ENCODE data around the gene RNF32. TPM values are rescaled to one million over a fixed set of nuclear protein-coding genes. Genes with fewer than 3 reads are reported as not detected.
"Not testable (repeated sequence)": the region's sequence is repeated elsewhere in the genome, so short reads cannot be mapped to it uniquely, and the experiment has no call there.

RNF32 gene
- total RNA-seq, 1 donor from 2014 or later, result 1.6 TPM

DNA sequence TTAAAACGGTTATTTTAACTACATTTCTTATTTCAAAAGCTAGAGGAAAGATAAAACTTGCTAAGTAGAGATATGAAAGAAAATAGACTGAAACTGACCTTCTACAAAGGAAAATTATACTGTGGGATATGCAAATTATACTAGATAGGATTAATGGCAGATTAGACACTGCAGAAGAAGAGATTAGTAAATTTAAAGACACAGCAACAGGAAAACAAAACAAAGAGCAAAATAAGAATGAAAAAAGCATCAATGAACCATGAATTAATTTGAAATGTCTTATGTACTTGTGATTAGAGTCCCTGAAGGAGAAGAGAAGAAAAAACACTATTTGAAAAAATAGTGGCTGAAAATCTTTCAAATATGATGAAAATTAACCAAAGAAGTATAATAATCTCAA is 52.3 kb downstream of the RNF32 start:
- Histone ChIP-seq H3K79me2 (ENCODE audit: insufficient read depth, low read length) (no peaks in the 10 kb centered on the region), H3K9ac (ENCODE audit: low read length) (no peak overlapping the region), H2AFZ (ENCODE audit: low read depth, low read length) (no peak overlapping the region), H3K27me3 (ENCODE audit: insufficient read depth, low read length) (no peaks in the 10 kb centered on the region), H4K20me1 (ENCODE audit: insufficient read depth, low read length) (no peaks in the 10 kb centered on the region), H3K4me2 (ENCODE audit: low read length) (no peak overlapping the region), H3K4me1 (ENCODE audit: insufficient read depth, low read length) (no peaks in the 10 kb centered on the region), H3K27ac (ENCODE audit: low read depth, low read length) (no peak overlapping the region), H3K9me3 (ENCODE audit: insufficient read depth, low read depth, low read length) (no peaks in the 10 kb centered on the region), H3K4me3 (ENCODE audit: insufficient read depth, low read depth, low read length) (no peak overlapping the region), H3K36me3 (ENCODE audit: insufficient read depth, low read length) (no peaks in the 10 kb centered on the region)
- Mint-ChIP-seq H3K27me3 (ENCODE audit: low read depth, unreplicated experiment) (no peaks in the 10 kb centered on the region), H3K4me1 (ENCODE audit: low read depth, unreplicated experiment) (no peaks in the 10 kb centered on the region), H3K9me3 (ENCODE audit: unreplicated experiment) (peaks cover 13% of the 10 kb centered on the region), H3K4me3 (ENCODE audit: unreplicated experiment) (no peak overlapping the region), H3K27ac (ENCODE audit: unreplicated experiment) (no peak overlapping the region), H3K36me3 (ENCODE audit: low read depth, unreplicated experiment) (peaks cover 23% of the 10 kb centered on the region)
- TF ChIP-seq, protein P1, sequence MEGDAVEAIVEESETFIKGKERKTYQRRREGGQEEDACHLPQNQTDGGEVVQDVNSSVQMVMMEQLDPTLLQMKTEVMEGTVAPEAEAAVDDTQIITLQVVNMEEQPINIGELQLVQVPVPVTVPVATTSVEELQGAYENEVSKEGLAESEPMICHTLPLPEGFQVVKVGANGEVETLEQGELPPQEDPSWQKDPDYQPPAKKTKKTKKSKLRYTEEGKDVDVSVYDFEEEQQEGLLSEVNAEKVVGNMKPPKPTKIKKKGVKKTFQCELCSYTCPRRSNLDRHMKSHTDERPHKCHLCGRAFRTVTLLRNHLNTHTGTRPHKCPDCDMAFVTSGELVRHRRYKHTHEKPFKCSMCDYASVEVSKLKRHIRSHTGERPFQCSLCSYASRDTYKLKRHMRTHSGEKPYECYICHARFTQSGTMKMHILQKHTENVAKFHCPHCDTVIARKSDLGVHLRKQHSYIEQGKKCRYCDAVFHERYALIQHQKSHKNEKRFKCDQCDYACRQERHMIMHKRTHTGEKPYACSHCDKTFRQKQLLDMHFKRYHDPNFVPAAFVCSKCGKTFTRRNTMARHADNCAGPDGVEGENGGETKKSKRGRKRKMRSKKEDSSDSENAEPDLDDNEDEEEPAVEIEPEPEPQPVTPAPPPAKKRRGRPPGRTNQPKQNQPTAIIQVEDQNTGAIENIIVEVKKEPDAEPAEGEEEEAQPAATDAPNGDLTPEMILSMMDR (IDR thresholded peaks at IDR 0.05; ENCODE audit: insufficient read depth, low read depth, low read length), result no peak
- no peak for TF ChIP-seq EZH2 (IDR thresholded peaks at IDR 0.05; ENCODE audit: insufficient read depth, low read length)
- no peak for FAIRE-seq
- DNase-seq (ENCODE audit: low read depth), result no peak

DNA sequence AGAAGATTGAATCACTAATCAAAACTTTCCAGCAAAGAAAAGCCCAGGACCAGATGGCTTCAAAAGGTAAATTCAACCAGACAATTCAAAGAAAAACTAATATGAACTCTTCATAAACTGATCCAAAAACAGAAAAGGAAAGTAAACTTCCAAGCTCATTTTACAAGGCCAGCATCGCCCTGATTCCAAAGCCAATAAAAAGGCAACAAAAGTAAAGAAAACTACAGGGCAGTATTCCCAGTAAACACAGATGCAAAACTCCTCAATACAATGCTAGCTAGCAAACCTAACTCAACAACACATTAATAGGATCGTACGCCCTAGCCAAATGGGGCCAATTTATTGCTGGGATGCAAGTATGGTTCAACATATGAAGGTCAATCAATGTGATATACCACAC is 53.1 kb downstream of the RNF32 start:
- DNase-seq (ENCODE audit: low read depth), result no peak
- H3K36me3 ChIP-seq (ENCODE audit: insufficient read depth, low read length), result no peaks in the 10 kb centered on the region
- H3K9me3 ChIP-seq (ENCODE audit: insufficient read depth, low read depth, low read length), result no peaks in the 10 kb centered on the region
- H3K4me1 ChIP-seq (ENCODE audit: insufficient read depth, low read length), result no peaks in the 10 kb centered on the region
- FAIRE-seq, result no peak
- Mint-ChIP-seq H3K4me1 (ENCODE audit: low read depth, unreplicated experiment) (no peaks in the 10 kb centered on the region), H3K4me3 (ENCODE audit: unreplicated experiment) (no peak overlapping the region), H3K27me3 (ENCODE audit: low read depth, unreplicated experiment) (no peaks in the 10 kb centered on the region), H3K27ac (ENCODE audit: unreplicated experiment) (no peak overlapping the region), H3K9me3 (ENCODE audit: unreplicated experiment) (peaks cover 16% of the 10 kb centered on the region), H3K36me3 (ENCODE audit: low read depth, unreplicated experiment) (peaks cover 24% of the 10 kb centered on the region)
- H3K4me2 ChIP-seq (ENCODE audit: low read length), result no peak overlapping the region
- H3K27me3 ChIP-seq (ENCODE audit: insufficient read depth, low read length), result no peaks in the 10 kb centered on the region
- TF ChIP-seq, protein P1 (IDR thresholded peaks at IDR 0.05; ENCODE audit: insufficient read depth, low read depth, low read length), result no peak
- TF ChIP-seq EZH2 (IDR thresholded peaks at IDR 0.05; ENCODE audit: insufficient read depth, low read length), result no peak
- no peaks in the 10 kb centered on the region for H4K20me1 ChIP-seq (ENCODE audit: insufficient read depth, low read length)
- H3K4me3 ChIP-seq (ENCODE audit: insufficient read depth, low read depth, low read length), result no peak overlapping the region
- no peak overlapping the region for H2AFZ ChIP-seq (ENCODE audit: low read depth, low read length)
- H3K27ac ChIP-seq (ENCODE audit: low read depth, low read length), result no peak overlapping the region
- no peak overlapping the region for H3K9ac ChIP-seq (ENCODE audit: low read length)
- H3K79me2 ChIP-seq (ENCODE audit: insufficient read depth, low read length), result no peaks in the 10 kb centered on the region

DNA sequence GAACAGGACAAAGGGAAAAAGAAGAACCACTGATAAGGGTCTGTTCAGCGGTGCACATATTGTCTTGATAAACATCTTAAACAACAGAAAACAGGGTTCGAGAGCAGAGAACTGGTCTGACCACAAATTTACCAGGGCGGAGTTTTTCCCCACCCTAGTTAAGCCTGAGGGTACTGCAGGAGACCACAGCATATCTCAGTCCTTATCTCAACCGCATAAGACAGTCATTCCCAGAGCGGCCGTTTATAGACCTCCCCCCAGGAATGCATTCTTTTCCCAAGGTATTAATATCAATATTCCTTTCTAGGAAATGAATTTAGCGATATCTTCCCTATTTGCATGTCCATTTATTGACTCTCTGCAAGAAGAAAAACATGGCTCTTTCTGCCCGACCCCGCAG is 56.7 kb downstream of the RNF32 start:
- DNase-seq (ENCODE audit: low read depth); H3K27ac ChIP-seq (ENCODE audit: low read depth, low read length); H4K20me1 ChIP-seq (ENCODE audit: insufficient read depth, low read length); H2AFZ ChIP-seq (ENCODE audit: low read depth, low read length); H3K27me3 ChIP-seq (ENCODE audit: insufficient read depth, low read length); FAIRE-seq; H3K79me2 ChIP-seq (ENCODE audit: insufficient read depth, low read length); H3K4me1 Mint-ChIP-seq (ENCODE audit: low read depth, unreplicated experiment); H3K9ac ChIP-seq (ENCODE audit: low read length); H3K36me3 ChIP-seq (ENCODE audit: insufficient read depth, low read length); H3K9me3 ChIP-seq (ENCODE audit: insufficient read depth, low read depth, low read length); H3K27me3 Mint-ChIP-seq (ENCODE audit: low read depth, unreplicated experiment); H3K4me2 ChIP-seq (ENCODE audit: low read length); H3K27ac Mint-ChIP-seq (ENCODE audit: unreplicated experiment); H3K4me1 ChIP-seq (ENCODE audit: insufficient read depth, low read length); H3K4me3 ChIP-seq (ENCODE audit: insufficient read depth, low read depth, low read length); H3K4me3 Mint-ChIP-seq (ENCODE audit: unreplicated experiment): not testable (repeated sequence)
- peaks cover 36% of the 10 kb centered on the region for H3K36me3 Mint-ChIP-seq (ENCODE audit: low read depth, unreplicated experiment)
- peaks cover 21% of the 10 kb centered on the region for H3K9me3 Mint-ChIP-seq (ENCODE audit: unreplicated experiment)

DNA sequence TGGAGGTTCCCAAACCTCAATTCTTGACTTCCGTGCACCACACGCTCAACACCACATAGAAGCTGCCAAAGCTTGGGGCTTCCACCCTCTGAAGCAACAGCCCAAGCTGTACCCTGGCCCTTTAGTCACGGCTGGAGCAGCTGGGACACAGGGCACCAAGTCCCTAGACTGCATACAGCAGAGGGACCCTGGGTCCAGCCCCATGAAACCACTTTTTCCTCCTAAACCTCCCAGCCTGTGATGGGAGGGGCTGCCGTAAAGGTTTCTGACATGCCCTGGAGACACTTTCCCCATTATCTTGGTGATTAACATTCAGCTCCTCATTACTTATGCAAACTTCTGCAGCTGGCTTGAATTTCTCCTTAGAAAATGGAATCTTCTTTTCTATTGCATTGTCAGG is 57.9 kb downstream of the RNF32 start:
- H3K4me2 ChIP-seq (ENCODE audit: low read length); H3K27ac ChIP-seq (ENCODE audit: low read depth, low read length); H3K9me3 ChIP-seq (ENCODE audit: insufficient read depth, low read depth, low read length); H3K9ac ChIP-seq (ENCODE audit: low read length); H3K4me1 Mint-ChIP-seq (ENCODE audit: low read depth, unreplicated experiment); FAIRE-seq; H3K4me3 ChIP-seq (ENCODE audit: insufficient read depth, low read depth, low read length); H4K20me1 ChIP-seq (ENCODE audit: insufficient read depth, low read length); DNase-seq (ENCODE audit: low read depth); H2AFZ ChIP-seq (ENCODE audit: low read depth, low read length); H3K79me2 ChIP-seq (ENCODE audit: insufficient read depth, low read length); H3K4me3 Mint-ChIP-seq (ENCODE audit: unreplicated experiment); H3K27ac Mint-ChIP-seq (ENCODE audit: unreplicated experiment); H3K27me3 ChIP-seq (ENCODE audit: insufficient read depth, low read length); H3K27me3 Mint-ChIP-seq (ENCODE audit: low read depth, unreplicated experiment); H3K4me1 ChIP-seq (ENCODE audit: insufficient read depth, low read length); H3K36me3 ChIP-seq (ENCODE audit: insufficient read depth, low read length): not testable (repeated sequence)
- peaks cover 21% of the 10 kb centered on the region for H3K9me3 Mint-ChIP-seq (ENCODE audit: unreplicated experiment)
- peaks cover 40% of the 10 kb centered on the region for H3K36me3 Mint-ChIP-seq (ENCODE audit: low read depth, unreplicated experiment)

DNA sequence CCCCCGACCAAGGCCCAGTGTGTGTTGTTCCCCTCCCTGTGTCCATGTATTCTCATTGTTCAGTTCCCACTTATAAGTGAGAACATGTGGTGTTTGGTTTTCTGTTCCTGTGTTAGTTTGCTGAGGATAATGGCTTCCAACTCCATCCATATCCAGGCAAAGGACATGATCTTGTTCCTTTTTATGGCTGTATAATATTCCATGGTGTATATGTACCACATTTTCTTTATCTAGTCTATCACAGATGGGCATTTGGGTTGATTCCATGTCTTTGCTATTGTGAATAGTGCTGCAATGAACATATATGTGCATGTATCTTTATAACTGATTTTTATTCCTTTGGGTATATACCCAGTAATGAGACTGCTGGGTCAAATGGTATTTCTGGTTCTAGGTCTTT is 61.2 kb downstream of the RNF32 start:
- not testable (repeated sequence) for H3K27ac Mint-ChIP-seq (ENCODE audit: unreplicated experiment); H3K4me3 ChIP-seq (ENCODE audit: insufficient read depth, low read depth, low read length); H2AFZ ChIP-seq (ENCODE audit: low read depth, low read length); H3K4me2 ChIP-seq (ENCODE audit: low read length); FAIRE-seq; H3K4me1 Mint-ChIP-seq (ENCODE audit: low read depth, unreplicated experiment); H3K9me3 ChIP-seq (ENCODE audit: insufficient read depth, low read depth, low read length); H4K20me1 ChIP-seq (ENCODE audit: insufficient read depth, low read length); H3K9ac ChIP-seq (ENCODE audit: low read length); H3K27ac ChIP-seq (ENCODE audit: low read depth, low read length); H3K36me3 ChIP-seq (ENCODE audit: insufficient read depth, low read length); H3K4me1 ChIP-seq (ENCODE audit: insufficient read depth, low read length); H3K79me2 ChIP-seq (ENCODE audit: insufficient read depth, low read length); DNase-seq (ENCODE audit: low read depth); H3K4me3 Mint-ChIP-seq (ENCODE audit: unreplicated experiment); H3K27me3 Mint-ChIP-seq (ENCODE audit: low read depth, unreplicated experiment); H3K27me3 ChIP-seq (ENCODE audit: insufficient read depth, low read length)
- H3K9me3 Mint-ChIP-seq (ENCODE audit: unreplicated experiment), result peaks cover 14% of the 10 kb centered on the region
- H3K36me3 Mint-ChIP-seq (ENCODE audit: low read depth, unreplicated experiment), result peaks cover 32% of the 10 kb centered on the region
